HG03103 (cell line): Measurements from ENCODE around the gene FTCD.
"Not testable (repeated sequence)": the region's sequence is repeated elsewhere in the genome, so short reads cannot be mapped to it uniquely, and the experiment has no call there.

Experiments used
- ATAC-seq: cut with Tn5 transposase; IDR thresholded peaks from one replicate; pipeline ENCODE4 v1.9.1; 2021; ENCODE audit warnings: low read depth; ENCODE audit not compliant: unreplicated experiment

Gene FTCD

GRCh38 chr21:46141767-46142581 lies 13.4 kb downstream of the FTCD start:
- no peak for ATAC-seq

- not testable (repeated sequence) for ATAC-seq
Observed at GRCh38 chr21:46140352-46141003, 14.9 kb downstream of the FTCD start.

GRCh38 chr21:46139686-46140085 lies 15.7 kb downstream of the FTCD start:
- no peak for ATAC-seq

GRCh38 chr21:46138383-46138970 lies 16.9 kb downstream of the FTCD start:
- no peak for ATAC-seq

GRCh38 chr21:46137908-46138307 lies 17.5 kb downstream of the FTCD start:
- ATAC-seq = no peak

GRCh38 chr21:46136739-46137349 lies 18.5 kb downstream of the FTCD start:
- ATAC-seq = no peak

GRCh38 chr21:46135782-46136395 lies 19.5 kb downstream of the FTCD start:
- ATAC-seq = no peak

GRCh38 chr21:46131838-46132651 lies 23.3 kb downstream of the FTCD start:
- no peak for ATAC-seq

GRCh38 chr21:46131588-46131837 lies 23.9 kb downstream of the FTCD start:
- no peak for ATAC-seq

GRCh38 chr21:46130831-46131587 lies 24.4 kb downstream of the FTCD start:
- ATAC-seq = no peak

GRCh38 chr21:46129846-46130651 lies 25.3 kb downstream of the FTCD start:
- ATAC-seq = no peak

- no peak for ATAC-seq
Observed at GRCh38 chr21:46128933-46129571, 26.3 kb downstream of the FTCD start.

- ATAC-seq = no peak
Observed at GRCh38 chr21:46128106-46128932, 27.1 kb downstream of the FTCD start.

- no peak for ATAC-seq
Observed at GRCh38 chr21:46127239-46128105, 27.9 kb downstream of the FTCD start.

GRCh38 chr21:46126309-46127238 lies 28.8 kb downstream of the FTCD start:
- no peak for ATAC-seq
